ENCODE data around the gene FARSA.

DNA sequence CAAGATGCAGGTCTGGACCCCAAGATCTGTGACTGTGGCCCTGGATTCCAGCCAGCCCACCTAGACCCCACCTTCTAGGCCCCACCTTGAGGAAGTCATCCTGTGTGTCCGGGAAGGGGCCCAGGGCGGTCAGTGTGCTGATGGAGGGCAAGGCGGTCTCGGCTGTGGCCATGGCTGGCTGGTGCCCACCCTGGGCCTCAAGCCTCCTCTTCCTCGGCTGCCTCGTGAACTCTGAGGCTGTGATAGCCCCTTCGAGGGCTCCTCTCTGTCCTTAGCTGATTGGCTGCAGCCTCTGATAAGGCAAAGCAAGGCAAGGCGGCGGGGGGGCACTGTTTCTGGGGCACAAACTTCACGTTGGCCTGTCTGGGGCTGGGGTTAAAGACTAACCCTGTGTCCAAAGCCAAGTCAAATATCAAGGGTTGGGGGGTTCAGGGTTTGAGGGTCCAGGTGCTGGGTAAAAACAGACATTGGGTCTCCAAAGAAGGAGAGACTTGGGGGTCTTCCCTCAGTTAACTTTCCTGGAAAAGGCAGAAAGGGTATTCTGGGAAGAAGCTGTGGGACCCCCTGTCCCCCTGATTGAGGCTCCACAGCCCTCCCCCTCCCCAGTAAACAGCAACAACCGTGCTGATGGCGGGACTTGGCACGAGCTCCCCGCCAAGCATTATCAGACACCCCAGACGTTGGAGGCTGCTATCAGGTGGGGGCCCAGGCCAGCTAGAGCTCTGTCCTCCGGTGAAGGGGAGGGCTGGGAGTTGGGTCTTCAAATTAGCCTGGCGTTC, 46.4 kb downstream of the FARSA start, which contains the start of gene KLF1:
- no peak for TF ChIP-seq CTCF (conservative IDR thresholded peaks at IDR 0.05; ENCODE audit: low read depth, low read length)
- TF ChIP-seq EZH2phosphoT487 (IDR thresholded peaks at IDR 0.05; ENCODE audit: borderline replicate concordance, low read length), result no peak

All from PC-3 (cell line).